ENCODE results near the gene MGMT. TPM values are rescaled to one million over a fixed set of nuclear protein-coding genes. Genes with fewer than 3 reads are reported as not detected.

MGMT gene
- polyA plus RNA-seq, 1 donor from 2014 or later, result 0.94 TPM

DNA sequence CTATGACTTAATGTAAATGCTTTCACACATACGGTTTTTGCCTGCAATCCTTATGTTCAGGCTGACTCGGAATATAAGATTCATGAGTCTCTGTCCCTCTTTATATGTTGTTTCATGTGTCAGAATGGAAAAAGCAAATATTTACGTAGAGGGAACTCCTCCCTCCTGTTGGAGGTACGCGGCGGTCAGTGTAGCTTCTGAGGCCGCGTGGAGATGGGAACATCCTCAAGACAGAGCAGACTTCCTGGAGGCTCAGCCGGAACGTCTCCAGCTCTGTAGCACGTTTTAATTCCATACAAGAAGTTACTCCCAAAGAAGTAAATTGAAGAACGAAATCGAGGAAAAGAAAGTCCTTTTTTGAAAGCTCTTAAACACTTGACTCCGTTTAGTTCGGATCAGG is 248.8 kb downstream of the MGMT start:
- no peaks in the 10 kb centered on the region for H4K20me1 ChIP-seq (ENCODE audit: insufficient read depth)
- H3K9ac ChIP-seq (ENCODE audit: low read length), result no peak overlapping the region
- no peaks in the 10 kb centered on the region for H3K9me3 ChIP-seq (ENCODE audit: low read length)
- H3K4me2 ChIP-seq (ENCODE audit: low read length), result no peak overlapping the region
- no peaks in the 10 kb centered on the region for H3K27me3 ChIP-seq (ENCODE audit: insufficient read depth, low read depth, low read length)
- H3F3A ChIP-seq (ENCODE audit: insufficient read depth, low read length, poor library complexity, severe bottlenecking), result no peaks in the 10 kb centered on the region
- H3K27ac ChIP-seq (ENCODE audit: low read length), result no peak overlapping the region
- H2AFZ ChIP-seq (ENCODE audit: low read depth, low read length), result no peak overlapping the region
- TF ChIP-seq, protein P1, sequence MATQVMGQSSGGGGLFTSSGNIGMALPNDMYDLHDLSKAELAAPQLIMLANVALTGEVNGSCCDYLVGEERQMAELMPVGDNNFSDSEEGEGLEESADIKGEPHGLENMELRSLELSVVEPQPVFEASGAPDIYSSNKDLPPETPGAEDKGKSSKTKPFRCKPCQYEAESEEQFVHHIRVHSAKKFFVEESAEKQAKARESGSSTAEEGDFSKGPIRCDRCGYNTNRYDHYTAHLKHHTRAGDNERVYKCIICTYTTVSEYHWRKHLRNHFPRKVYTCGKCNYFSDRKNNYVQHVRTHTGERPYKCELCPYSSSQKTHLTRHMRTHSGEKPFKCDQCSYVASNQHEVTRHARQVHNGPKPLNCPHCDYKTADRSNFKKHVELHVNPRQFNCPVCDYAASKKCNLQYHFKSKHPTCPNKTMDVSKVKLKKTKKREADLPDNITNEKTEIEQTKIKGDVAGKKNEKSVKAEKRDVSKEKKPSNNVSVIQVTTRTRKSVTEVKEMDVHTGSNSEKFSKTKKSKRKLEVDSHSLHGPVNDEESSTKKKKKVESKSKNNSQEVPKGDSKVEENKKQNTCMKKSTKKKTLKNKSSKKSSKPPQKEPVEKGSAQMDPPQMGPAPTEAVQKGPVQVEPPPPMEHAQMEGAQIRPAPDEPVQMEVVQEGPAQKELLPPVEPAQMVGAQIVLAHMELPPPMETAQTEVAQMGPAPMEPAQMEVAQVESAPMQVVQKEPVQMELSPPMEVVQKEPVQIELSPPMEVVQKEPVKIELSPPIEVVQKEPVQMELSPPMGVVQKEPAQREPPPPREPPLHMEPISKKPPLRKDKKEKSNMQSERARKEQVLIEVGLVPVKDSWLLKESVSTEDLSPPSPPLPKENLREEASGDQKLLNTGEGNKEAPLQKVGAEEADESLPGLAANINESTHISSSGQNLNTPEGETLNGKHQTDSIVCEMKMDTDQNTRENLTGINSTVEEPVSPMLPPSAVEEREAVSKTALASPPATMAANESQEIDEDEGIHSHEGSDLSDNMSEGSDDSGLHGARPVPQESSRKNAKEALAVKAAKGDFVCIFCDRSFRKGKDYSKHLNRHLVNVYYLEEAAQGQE (IDR thresholded peaks at IDR 0.05; ENCODE audit: borderline replicate concordance), result no peak
- no peak for TF ChIP-seq RAD21 (conservative IDR thresholded peaks at IDR 0.05)
- H3K36me3 ChIP-seq (ENCODE audit: insufficient read depth, low read length), result no peaks in the 10 kb centered on the region
- H3K4me3 ChIP-seq (ENCODE audit: low read length), result no peak overlapping the region
- H3K9me2 ChIP-seq (ENCODE audit: insufficient read depth, low read length), result no peaks in the 10 kb centered on the region
- no peaks in the 10 kb centered on the region for H3K79me2 ChIP-seq (replicated peaks; ENCODE audit: insufficient read depth, low read length)

DNA sequence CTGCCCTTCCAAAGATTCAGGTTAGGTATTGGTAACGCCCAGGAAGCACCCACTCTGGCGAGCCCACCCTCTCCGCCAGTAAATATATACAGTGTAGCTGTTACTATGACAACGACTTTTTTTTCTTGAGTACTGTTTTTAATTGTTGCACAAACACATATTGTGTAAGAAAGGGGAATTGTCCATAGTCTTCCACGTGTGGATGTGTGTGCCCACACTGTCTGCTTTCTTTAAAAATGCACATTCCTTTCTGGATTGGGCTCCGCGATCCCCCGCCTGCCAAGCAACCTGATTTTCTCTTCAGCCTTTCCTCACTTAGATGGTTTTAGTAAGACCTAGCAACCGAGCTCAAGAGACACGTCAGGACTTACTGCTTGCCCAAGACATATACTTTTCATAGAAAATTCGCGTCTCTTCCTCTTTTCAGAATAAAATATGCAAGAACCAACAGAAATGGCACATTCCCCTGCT is 249.2 kb downstream of the MGMT start:
- no peaks in the 10 kb centered on the region for H3K79me2 ChIP-seq (replicated peaks; ENCODE audit: insufficient read depth, low read length)
- H3K9ac ChIP-seq (ENCODE audit: low read length), result no peak overlapping the region
- no peaks in the 10 kb centered on the region for H3K36me3 ChIP-seq (ENCODE audit: insufficient read depth, low read length)
- no peak overlapping the region for H3K4me2 ChIP-seq (ENCODE audit: low read length)
- no peaks in the 10 kb centered on the region for H3K27me3 ChIP-seq (ENCODE audit: insufficient read depth, low read depth, low read length)
- H3K9me3 ChIP-seq (ENCODE audit: low read length), result no peaks in the 10 kb centered on the region
- TF ChIP-seq POLR2AphosphoS5 (IDR thresholded peaks at IDR 0.05), result no peak
- TF ChIP-seq, protein P1 (IDR thresholded peaks at IDR 0.05; ENCODE audit: borderline replicate concordance), result no peak
- TF ChIP-seq, protein P2, sequence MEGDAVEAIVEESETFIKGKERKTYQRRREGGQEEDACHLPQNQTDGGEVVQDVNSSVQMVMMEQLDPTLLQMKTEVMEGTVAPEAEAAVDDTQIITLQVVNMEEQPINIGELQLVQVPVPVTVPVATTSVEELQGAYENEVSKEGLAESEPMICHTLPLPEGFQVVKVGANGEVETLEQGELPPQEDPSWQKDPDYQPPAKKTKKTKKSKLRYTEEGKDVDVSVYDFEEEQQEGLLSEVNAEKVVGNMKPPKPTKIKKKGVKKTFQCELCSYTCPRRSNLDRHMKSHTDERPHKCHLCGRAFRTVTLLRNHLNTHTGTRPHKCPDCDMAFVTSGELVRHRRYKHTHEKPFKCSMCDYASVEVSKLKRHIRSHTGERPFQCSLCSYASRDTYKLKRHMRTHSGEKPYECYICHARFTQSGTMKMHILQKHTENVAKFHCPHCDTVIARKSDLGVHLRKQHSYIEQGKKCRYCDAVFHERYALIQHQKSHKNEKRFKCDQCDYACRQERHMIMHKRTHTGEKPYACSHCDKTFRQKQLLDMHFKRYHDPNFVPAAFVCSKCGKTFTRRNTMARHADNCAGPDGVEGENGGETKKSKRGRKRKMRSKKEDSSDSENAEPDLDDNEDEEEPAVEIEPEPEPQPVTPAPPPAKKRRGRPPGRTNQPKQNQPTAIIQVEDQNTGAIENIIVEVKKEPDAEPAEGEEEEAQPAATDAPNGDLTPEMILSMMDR (IDR thresholded peaks at IDR 0.05; ENCODE audit: poor library complexity, severe bottlenecking), result no peak
- no peak for TF ChIP-seq EZH2 (IDR thresholded peaks at IDR 0.05; ENCODE audit: borderline replicate concordance, insufficient read depth, low read length, poor library complexity, severe bottlenecking)
- H3K4me3 ChIP-seq (ENCODE audit: low read length), result no peak overlapping the region
- no peaks in the 10 kb centered on the region for H3F3A ChIP-seq (ENCODE audit: insufficient read depth, low read length, poor library complexity, severe bottlenecking)
- no peaks in the 10 kb centered on the region for H3K9me2 ChIP-seq (ENCODE audit: insufficient read depth, low read length)
- no peak overlapping the region for H2AFZ ChIP-seq (ENCODE audit: low read depth, low read length)
- no peaks in the 10 kb centered on the region for H4K20me1 ChIP-seq (ENCODE audit: insufficient read depth)
- no peak overlapping the region for H3K27ac ChIP-seq (ENCODE audit: low read length)

Data from neural cell (in vitro differentiated cells).